Measurements from ENCODE around the gene PDE4D.
A peak's percentile ranks its signal among the peaks of the same experiment; 100 is the strongest.

The PDE4D gene

GRCh38 chr5:59293700-59294099 lies 599.8 kb downstream of the PDE4D start:
- in situ Hi-C loops (cut with MboI; ENCODE audit: low pct_unique_long_range_greater_than_20kb, low sequenced_read_pairs) = no loop called here
- no peak for DNase-seq

- no peak for DNase-seq
- in situ Hi-C loops (cut with MboI; ENCODE audit: low pct_unique_long_range_greater_than_20kb, low sequenced_read_pairs) = no loop called here
Measured at GRCh38 chr5:59291941-59292340, 601.6 kb downstream of the PDE4D start.

DNA sequence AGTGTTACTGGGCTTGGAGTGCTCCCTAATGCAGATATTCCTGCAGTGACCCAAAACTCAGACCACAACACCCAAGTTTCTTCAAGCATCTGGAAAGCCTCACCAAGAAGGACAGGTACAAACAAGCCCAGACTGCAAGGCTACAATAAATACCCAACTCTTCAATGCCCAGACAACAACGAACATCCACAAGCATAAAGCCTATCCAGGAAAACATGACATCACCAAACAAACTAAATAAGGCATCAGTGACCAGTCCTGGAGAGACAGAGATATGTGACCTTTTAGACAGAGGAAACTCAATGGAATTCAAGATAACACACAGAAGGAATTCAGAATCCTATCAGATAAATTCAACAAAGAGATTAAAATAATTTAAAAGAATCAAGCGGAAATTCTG lies 605.6 kb downstream of the PDE4D start:
- in situ Hi-C loops (cut with MboI; ENCODE audit: low pct_unique_long_range_greater_than_20kb, low sequenced_read_pairs) = no loop called here
- DNase-seq = no peak

- in situ Hi-C loops (cut with MboI; ENCODE audit: low pct_unique_long_range_greater_than_20kb, low sequenced_read_pairs) = no loop called here
- no peak for DNase-seq
Measured at GRCh38 chr5:59287361-59287760, 606.2 kb downstream of the PDE4D start.

- no peak for DNase-seq
- in situ Hi-C loops (cut with MboI; ENCODE audit: low pct_unique_long_range_greater_than_20kb, low sequenced_read_pairs) = no loop called here
Measured at GRCh38 chr5:59286510-59286909, 607.0 kb downstream of the PDE4D start.

DNA sequence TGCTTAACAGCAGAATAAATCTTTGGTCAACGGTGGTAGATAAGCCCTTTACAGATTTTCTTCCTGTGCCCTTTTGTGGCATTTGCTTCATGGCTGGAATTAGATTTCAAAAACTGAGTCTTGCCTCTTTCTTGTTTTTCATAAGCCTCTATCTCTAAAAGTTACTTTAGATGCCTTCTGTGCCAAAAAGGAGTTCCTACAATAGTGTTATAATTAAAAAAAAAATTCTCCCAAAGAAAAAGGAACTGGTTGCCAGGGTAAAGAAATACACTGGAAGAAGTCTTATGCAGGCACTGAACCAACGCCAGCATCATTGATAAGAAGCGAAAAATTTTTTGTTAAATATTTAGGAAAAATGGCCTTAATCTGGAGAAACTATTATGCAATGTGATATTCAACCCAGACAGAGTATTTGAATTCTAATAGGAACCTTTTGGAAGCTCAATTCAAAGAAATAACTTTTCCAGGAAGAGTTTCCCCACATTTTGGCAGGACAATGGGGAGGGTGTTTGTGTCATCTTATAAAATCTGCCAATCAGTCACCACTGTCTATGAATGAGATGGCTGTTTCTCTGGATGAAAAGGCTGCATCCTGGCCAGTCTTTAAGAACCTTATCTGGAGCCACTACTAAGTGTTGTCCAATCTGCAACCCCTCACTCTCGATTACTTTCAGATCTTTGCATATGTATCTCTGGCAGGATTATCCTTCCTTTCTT lies 608.1 kb downstream of the PDE4D start:
- in situ Hi-C loops (cut with MboI; ENCODE audit: low pct_unique_long_range_greater_than_20kb, low sequenced_read_pairs) = no loop called here
- no peak for DNase-seq

GRCh38 chr5:59282726-59283125 lies 610.8 kb downstream of the PDE4D start:
- in situ Hi-C loops (cut with MboI; ENCODE audit: low pct_unique_long_range_greater_than_20kb, low sequenced_read_pairs) = no loop called here

DNA sequence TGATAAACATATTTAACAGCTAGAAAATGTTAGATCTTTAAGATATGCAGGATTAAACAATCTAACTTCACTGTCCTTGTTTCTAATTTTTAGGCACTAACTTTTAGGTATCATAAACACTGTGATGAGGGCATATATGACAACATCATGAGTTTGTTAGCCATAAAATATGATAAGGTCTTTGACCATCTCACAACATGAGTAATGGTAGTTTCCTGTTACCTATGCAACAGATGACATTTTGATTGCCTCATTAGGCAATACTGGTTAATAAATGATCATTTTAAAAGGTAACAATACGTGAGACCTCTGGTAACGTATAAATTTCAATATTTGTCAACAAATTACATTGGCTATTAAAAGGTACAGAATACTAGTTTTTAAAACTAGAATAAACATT lies 613.5 kb downstream of the PDE4D start:
- no peak for DNase-seq
- in situ Hi-C loops (cut with MboI; ENCODE audit: low pct_unique_long_range_greater_than_20kb, low sequenced_read_pairs) = no loop called here

More at GRCh38 chr5:59282726-59283125, 610.8 kb downstream of the PDE4D start:
- no peak for DNase-seq

DNA sequence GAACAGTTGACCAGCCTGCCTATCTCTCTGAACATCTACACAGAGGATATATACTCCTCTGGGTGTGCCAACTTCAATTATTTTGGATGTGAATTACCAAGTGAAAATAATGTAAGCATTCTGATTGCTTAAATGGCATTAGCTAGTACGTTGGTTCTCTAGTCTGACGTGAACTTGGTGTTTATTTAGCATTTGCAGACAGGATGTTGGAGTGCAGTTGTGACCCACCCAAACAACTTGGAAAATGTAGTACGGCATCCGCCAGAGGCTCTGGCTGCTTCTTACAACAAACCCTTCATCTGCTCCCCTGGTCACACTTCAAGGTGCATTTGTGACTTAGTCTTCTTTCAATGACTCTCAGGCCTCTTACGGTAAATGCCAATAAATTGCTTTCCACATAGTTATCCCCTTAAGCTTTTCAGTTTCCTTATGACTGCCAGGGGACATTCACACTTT lies 616.6 kb downstream of the PDE4D start:
- in situ Hi-C loops (cut with MboI; ENCODE audit: low pct_unique_long_range_greater_than_20kb, low sequenced_read_pairs) = no loop called here
- DNase-seq = no peak

GRCh38 chr5:59276325-59276675 lies 617.2 kb downstream of the PDE4D start:
- no peak for DNase-seq

GRCh38 chr5:59275510-59276324 lies 617.8 kb downstream of the PDE4D start:
- DNase-seq = peak; percentile 84
- in situ Hi-C loops (cut with MboI; ENCODE audit: low pct_unique_long_range_greater_than_20kb, low sequenced_read_pairs) = no loop called here

More at GRCh38 chr5:59276325-59276675, 617.2 kb downstream of the PDE4D start:
- in situ Hi-C loops (cut with MboI; ENCODE audit: low pct_unique_long_range_greater_than_20kb, low sequenced_read_pairs) = no loop called here

DNA sequence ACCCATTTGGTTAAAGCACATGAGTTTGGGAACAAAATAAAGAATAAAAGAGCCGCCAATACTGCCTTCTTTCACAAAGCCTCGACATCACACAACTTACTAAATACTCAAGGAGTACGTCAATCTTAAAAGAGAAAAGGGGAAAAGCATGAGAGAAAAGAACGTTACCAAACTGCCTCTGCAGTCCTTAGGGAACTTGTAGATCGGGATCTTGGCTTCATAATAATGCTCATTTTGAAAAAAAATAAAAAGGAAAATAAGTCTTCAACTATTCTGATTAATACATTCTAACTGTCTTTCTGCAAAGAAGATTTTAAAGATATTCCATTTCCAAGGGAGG lies 618.4 kb downstream of the PDE4D start:
- DNase-seq = no peak
- in situ Hi-C loops (cut with MboI; ENCODE audit: low pct_unique_long_range_greater_than_20kb, low sequenced_read_pairs) = no loop called here

DNA sequence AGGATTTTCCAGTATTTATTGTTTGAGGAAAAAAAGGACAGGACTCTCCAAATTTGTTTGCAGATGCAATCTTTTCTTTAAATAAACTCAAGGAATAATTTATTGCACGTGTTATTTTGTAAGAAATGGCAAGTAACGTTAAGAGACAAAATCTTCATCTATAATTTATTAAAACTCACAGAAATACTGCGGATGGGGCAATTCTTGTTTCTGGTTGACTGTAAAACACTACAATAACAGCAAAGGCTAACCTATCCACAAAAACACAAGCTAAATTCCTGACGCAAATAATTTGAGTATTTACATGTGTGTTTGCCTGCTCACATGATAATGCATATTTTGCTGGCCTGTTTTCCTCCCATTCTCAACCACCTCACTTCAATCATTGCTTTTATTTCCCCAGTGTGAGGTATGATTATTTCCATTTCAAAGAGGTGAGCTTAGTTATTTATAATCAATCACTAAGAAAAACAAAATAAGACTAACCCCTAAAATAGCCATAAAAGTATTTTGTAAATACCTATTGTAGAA lies 619.4 kb downstream of the PDE4D start:
- in situ Hi-C loops (cut with MboI; ENCODE audit: low pct_unique_long_range_greater_than_20kb, low sequenced_read_pairs) = no loop called here
- no peak for DNase-seq

GRCh38 chr5:59272809-59273427 lies 620.6 kb downstream of the PDE4D start:
- in situ Hi-C loops (cut with MboI; ENCODE audit: low pct_unique_long_range_greater_than_20kb, low sequenced_read_pairs) = no loop called here
- no peak for DNase-seq

GRCh38 chr5:59268756-59269415 lies 624.6 kb downstream of the PDE4D start:
- no peak for DNase-seq
- in situ Hi-C loops (cut with MboI; ENCODE audit: low pct_unique_long_range_greater_than_20kb, low sequenced_read_pairs) = no loop called here

GRCh38 chr5:59267033-59267432 lies 626.5 kb downstream of the PDE4D start:
- no peak for DNase-seq
- in situ Hi-C loops (cut with MboI; ENCODE audit: low pct_unique_long_range_greater_than_20kb, low sequenced_read_pairs) = no loop called here

DNA sequence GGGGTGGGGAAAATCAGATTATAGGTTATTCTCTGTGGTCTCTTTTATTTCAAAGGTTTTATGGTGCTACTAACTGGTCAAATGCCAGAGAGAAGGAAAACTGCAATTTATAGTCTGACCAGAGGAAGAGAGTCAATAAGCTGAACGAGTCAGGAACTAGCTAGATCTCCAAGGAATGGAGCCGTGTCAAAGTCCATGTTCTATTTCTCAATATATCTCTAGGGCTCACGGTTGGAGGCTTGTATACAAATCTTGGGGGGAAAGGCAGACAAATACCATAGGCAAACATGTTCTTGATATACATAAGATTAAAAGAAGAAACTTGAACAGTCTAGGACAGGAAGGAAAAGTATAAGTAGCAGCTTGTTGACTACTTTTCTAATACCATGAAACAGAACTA lies 627.1 kb downstream of the PDE4D start:
- in situ Hi-C loops (cut with MboI; ENCODE audit: low pct_unique_long_range_greater_than_20kb, low sequenced_read_pairs) = no loop called here

DNA sequence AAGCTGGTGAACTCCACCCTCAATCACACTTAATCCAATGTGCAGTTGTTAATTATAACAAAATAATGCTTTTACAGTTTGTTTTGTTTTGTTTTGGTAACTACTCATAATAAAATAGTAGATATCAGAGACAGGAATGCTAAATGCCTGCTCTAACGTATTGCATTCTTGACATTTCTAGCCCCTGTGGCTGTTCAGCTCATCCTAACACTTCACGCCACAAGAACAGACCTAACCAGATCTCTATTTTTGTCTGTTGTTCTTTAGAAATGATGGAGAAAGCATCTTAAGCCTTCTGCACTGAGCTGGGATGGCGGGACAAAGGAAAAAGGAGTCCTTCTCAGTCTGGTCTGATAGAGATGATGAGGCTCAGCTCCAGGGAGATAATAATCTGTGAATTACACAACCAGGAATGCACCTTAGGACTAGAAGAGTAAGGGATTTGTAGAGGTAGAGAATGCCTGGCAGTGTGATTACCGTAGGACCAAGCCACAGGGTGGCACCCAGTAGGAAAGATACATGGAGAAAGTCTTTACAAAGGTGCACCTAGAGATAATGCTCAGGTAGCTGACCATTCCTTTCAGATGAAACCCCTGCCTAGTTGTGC lies 628.8 kb downstream of the PDE4D start:
- DNase-seq = no peak
- in situ Hi-C loops (cut with MboI; ENCODE audit: low pct_unique_long_range_greater_than_20kb, low sequenced_read_pairs) = no loop called here

More for the DNA sequence above, 627.1 kb downstream of the PDE4D start:
- no peak for DNase-seq

- in situ Hi-C loops (cut with MboI; ENCODE audit: low pct_unique_long_range_greater_than_20kb, low sequenced_read_pairs) = no loop called here
Measured at GRCh38 chr5:59264013-59264412, 629.5 kb downstream of the PDE4D start.

More at GRCh38 chr5:59264013-59264412, 629.5 kb downstream of the PDE4D start:
- no peak for DNase-seq
